Hippocampal formation (tissue), 2 donors: Measurements from ENCODE around the gene PSD2.
A peak's percentile ranks its signal among the peaks of the same experiment; 100 is the strongest.

Source experiments
- DNase-seq, 2 donors: peaks; one replicate each; lab custom pipeline; 2025; lab: John Stamatoyannopoulos, UW

PSD2 gene

DNA sequence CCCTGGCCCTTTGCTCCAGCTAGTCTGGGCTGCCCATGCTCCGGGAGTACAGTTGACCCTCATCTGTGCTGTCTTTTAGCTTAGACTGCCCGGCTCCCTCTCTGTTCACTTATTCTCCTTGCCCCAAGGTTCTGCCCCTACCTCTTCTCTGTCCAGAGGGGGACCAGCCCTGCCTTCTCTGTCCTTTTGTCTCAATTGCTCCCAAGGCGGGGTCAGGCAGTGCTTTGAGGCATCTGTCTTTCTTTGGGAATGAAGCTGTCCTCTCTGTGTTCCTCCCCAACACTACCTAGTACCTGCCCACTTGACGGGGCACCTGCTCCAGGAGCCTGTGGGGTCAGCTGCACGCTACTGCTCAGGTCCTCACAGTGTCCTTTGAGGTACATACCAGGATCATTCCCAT, 59.3 kb downstream of the PSD2 start:
- no peak for DNase-seq

DNA sequence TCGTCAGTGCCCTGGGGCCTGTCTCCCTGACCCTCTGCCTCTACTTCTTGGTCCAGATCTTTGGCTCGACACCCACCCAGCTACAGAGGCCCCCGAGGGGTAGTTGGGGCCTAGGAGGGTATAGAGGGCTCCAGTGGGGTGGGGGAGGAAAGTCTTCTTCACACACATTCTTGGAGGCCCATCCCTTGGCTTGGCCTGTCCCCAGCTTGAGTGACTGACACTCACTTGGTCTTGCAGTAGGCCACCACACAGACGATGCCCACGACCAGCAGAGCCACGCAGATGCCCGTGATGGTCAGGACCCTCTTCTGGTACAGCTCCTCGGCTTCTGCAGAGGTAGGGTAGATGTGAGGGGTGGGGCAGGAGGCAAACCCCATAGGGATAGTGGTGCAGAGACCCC, 59.8 kb downstream of the PSD2 start:
- no peak for DNase-seq

DNA sequence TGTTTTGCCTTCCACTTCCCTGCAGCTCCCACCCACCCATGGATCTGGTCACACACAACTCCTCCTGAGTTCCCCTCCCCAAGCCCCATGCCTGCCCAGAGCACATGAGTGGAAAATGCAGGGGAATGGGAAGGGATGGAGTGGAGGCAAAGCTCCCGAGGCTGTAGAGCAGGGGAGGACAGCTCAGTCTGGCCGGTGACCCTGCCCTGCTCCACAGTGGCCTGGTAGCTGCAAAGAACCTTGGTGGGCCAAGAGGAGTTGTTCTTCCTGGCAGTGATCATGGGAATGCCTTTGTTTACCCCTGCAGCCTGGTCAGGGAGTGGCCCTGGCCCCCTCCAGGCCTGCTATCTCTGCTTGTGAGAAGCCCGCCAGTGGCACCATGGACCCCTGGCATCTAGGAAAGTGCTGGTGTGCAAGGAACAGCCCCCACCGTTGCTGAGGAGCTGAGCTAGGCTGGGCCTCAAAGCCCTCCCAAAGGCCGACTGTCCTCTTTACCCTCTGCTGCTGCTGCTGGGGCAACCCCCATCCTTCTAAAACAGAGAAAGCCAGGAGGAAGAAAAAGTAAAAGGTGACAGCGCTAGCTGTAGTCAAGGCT, 60.4 kb downstream of the PSD2 start:
- DNase-seq = no peak

DNA sequence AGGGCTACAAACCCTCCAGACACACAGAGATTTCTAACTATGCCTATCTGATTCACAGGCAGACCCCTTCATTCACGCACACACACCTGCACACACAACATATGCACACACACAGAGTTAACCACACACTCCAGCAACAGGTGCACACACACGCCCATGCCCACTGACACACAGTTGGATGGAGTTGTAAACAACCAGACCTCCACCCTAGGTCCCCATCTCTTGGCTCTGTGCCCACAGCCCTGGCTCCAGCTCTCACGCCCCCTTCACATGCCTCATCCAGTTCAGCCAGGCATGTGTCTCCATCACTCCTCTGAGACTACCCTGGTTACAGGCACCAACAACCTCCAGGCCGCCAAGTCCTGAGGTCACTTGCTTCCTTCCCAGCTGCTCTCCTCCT, 61.1 kb downstream of the PSD2 start:
- no peak for DNase-seq

DNA sequence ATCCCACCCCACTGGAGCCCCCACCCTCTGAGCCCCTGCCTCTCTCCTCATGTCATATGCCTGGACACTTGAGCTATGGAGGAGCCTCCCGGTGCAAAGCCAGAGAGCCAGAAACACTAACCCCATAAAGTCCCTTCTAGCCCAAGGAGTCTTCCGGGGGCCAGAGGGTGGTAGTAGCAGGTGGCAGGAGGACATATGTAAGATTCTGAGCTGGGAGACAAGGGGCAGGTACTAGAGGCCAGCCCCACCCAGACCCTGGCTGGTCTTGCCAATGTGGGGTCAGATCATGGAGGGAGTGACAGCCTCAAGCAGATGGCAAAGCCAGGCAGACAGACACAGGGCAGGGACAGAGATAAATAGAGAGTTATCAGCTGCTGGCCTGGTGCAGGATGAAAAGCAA, 63.4 kb downstream of the PSD2 start:
- no peak for DNase-seq

DNA sequence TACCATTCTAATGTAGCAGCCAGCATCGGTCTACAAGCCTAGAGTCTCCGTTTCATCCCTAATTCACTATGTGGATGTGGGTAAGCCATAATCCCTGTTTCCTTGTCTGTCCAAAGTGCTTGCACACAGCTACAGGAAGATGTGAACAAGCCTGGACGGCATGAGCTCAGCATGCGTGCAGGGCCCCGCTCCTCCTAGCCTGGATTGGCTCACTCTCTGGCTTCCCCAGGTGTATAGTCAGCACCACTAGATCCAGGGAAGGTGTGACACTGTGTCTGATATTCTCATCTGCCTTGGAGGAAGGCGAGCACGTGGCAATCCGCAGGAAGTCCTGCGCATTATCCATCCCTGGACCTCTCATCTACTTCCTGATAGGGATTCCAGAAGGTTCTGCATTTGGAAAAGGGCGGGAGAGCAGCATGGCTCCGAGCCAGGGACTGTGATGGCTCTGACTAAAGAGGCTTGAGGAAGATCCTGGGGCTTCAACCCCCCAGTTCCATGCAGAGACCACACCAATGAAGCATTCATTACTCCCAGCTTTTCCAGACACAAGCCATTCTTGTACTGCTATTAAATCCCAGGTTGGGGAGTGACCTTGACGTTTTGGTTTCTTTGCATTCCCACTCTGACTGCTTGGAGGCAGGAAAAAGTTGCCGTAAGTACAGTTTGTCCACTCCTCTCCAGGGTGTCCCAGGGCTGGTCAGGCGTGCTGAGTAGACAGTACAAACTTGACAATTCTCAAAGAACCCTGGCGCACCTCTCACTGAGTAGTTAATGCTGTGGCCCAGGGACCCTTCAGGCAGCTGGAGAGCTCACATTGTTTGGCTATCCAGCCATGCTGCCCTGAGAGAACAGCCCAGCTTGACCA, 65.6 kb downstream of the PSD2 start:
- DNase-seq = no peak

DNA sequence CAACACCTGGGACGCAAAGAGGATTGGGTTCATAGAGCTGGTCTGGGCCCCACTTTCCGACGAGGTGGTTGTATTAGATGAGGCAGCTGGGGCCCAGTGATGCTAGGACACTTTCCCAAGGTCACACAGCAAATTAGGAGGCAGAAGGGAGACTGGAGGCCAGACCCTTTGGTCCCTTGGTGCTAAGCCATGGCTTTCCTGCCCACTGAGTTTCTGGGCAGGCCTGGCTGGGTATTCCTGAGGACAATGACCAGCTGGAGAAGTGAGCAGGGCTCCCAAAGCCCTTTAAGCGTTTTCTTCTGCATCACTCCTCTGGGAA, 66.2 kb downstream of the PSD2 start:
- no peak for DNase-seq

DNA sequence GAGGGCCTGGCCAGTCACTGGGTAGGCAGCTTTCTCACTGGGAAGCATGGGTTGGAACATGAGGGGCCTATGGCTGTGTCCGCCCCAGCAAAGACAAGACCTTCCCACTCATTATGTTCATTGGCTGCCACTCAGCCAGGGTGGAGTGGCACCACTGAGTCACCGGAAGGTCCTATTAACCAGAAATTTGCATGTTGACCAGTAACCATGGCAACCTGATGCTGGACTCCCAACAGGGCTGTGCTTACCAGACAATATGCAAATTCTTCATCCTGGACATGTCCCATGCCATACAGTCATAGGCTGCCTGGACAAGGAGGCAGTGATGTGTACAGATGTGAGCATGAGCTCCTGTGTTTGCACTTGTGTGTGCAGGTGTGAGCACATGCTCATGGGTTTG, 66.7 kb downstream of the PSD2 start:
- DNase-seq = no peak

DNA sequence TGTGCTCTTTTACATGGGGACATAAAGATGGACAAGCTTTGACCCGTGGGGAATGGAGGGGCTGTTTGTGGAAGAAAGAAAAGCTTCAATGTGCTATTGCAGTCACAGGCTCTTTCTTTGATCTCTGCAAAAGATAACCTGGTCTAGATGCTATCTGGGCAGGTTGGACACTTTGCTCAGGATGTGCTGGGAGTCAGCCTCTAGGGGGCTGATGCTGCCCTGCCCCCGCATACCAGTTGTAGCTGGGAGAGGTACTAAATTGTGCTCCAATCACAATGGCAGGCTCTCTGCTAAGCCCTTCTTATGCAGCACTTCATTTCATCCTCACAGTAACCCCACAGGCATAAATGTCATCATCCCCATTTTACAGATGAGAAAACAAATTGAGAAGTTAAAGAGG, 67.2 kb downstream of the PSD2 start:
- no peak for DNase-seq

DNA sequence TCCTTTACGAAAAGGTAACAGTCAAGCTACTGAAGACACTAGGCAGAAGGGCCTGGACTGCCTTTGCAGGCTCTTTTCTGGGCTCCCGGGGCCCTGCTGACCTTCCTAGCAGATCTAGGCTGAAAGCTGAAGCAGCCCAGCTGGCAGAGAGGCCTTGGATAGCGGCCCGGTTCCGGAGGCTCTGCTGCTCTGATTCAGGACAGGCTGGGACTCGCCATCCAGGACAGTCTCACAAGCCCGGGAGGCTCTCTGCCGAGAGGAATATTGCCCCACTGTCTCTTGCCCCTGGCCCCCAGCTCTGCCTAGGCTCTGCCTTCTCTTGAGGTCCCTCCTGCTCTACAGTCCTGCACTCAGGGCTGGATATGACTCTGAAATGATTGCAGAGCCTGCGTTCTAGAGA, 67.8 kb downstream of the PSD2 start:
- DNase-seq = peak; percentile 64 to 74

DNA sequence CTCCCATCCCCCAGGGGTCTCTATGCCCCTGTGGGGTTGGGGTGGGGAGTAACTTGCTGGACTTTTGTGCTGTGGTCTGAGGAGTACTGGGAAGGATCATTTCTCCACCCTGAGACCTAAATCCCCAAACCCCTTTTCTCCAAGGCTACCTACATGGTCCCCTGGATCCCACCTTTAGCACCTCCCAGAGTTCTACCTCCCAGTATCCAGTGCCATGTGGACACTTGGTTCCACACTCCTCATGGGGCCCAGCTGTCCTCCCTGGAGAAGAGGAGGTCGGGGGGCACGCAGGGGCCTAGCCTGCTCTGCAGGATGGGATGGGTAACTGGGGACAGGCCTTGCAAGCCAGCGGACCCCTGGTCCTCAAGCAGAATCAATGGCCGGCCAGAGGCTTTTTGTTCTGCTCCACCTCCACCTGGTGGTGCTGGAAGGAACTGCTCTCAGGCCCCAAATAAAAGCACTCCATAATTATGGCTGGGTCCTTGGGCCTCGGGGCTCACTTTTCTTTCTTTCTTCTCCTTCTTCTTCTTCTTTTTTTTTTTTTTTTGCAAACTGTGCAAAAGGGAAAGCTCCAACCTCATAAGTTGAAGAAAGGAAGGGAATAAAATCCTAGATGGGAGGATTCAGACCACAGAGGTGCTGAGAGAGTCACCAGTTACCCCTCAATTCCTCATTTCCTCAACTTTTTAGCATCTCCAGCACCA, 68.4 kb downstream of the PSD2 start:
- peak; percentile 44 to 57 for DNase-seq

DNA sequence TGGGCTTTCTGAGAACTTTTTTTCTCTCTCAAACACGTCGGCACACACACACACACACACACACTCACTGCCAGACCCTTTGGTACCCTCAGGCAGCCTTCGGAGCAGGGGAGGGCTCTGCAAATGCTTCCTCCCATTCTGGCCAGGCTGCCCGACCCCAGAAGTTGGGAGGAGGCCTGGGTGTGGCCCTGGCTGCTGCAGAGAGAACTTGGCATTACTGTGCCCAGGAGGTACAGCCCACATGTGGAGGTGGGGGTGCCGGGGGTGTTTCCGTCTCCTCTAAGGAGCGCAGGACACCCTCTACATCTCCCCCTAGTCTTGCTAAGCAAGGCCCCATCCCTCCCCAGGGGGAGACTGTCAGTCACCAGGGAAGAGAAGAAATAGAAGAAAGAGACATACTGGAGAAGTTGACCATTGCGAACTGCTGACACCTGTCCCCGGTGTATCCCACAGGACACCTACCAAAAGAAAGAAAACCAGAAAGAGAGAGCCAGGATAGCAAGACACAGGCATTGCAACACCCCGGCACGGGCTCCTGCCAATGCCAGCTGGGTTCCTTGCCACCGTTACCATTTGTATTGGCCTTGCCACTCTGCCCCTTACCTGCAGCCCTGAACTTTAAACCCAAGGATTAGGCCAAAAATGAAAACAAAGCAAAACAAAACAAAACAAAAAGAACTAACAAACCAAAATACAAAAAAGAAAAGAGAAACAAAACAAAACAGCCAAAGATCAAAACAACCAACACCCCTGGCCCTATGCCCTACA, 69.3 kb downstream of the PSD2 start:
- no peak for DNase-seq

DNA sequence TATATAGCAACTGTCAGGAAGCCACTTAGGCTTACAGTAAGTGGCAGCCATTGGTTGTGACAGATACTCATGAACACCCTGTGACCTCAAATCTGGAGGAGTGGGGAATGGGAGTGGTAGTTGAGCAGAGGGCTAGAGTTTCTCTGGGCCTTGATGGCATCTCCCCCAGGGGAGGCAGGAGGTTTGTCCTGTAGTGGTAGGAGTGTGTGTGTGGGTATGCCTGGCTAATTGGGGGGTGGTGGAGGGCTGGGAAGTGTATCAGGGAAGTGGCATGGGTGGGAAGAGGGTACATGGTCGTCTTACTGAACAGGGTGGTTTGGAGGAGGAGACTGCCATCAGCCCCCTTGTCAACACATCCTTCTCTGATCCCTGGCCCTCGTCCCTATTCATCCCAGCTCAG, 71.5 kb downstream of the PSD2 start:
- no peak for DNase-seq

DNA sequence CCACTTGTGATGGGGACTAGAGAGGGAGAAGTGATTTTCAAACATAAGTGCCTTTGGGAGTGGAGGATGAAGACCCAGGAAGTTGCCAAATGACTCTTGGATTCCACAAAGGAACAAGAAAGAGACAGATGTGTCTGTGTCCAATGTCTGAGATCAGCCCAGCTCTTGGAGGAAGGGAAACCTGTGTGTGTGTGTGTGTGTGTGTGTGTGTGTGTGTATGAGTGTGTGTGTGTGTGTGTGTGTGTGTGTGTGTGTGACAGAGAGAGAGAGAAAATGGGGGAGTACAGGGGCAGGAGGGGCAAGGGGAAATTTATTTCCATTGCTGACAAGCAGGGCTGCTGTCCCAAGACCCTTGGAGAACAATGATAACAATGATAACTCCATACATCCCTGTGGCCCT, 72.0 kb downstream of the PSD2 start:
- DNase-seq = no peak

DNA sequence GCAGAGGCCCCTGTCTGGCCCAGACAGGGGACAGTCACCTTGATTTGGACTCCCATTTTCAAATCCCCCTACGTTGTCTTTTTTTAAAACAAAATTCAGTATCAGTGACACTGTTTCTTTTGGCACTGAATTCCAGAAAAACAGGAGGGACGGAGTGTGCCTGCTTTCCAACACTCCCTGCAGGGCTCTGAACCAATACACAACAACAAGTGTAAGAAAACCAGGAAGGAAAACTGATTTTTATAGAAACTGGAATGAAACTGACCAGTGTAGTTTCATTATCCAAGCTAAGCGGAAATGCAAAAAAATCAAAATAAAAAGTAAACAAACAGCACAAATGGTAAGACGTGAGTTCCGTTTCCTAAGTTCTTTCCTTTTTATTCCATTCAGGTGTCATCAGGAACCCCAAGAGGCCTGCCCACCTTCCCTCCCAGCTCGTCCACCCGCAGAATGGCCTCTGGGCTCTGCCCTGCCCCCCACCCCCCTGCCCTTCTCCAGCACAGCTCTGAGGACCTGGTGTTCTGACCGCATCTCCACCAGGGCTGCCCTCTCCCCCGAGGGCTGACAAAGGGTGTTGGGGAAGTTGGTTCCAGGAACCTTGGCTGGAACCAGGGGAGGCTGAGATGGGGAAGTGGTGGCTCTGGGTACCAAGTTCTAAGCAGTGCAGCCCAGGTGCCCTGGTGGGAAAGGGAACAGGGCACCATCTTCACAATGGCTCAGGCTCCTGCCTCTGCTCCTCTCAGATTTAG, 73.6 kb downstream of the PSD2 start:
- peak in 1 of 2 donors; percentile 0 for DNase-seq

DNA sequence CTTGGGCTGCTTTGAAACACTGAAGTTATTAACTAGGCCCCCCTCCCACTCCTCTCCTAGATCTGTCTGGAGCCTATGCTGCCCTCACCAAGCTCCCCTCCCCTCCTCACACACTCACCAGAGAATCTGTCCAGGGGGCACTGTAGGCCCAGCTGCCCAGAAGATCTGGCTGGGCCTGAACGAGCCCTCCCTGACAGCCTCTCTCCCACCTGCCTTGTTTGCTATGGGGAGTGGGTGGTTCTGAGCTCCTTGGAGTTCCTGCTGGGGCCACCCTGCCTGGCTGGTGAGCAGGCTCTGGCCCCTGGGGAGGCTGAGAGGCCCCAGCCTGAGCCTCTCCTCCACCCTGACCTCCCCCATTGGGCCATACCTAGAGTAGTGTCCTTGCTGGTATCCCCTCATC, 75.1 kb downstream of the PSD2 start:
- DNase-seq = no peak

DNA sequence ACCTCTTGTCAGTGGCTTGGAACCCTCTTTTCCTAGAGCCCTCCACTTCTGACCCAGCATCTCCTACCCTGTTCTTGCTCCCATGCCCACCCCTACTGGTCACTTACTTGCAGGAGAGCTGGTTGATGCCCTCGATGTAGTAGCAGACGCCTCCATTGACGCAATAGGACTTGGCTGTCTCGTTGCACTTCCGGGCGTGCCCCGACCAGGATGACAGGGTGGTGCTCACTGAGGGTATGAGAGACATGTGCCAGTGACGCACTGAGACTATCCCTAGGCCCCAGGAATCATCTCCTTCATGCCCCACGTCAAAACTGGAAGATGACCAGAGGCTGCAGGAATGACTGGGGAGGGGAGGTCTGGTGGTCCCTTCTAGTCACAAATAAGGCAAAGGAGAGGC, 76.0 kb downstream of the PSD2 start:
- DNase-seq = no peak

DNA sequence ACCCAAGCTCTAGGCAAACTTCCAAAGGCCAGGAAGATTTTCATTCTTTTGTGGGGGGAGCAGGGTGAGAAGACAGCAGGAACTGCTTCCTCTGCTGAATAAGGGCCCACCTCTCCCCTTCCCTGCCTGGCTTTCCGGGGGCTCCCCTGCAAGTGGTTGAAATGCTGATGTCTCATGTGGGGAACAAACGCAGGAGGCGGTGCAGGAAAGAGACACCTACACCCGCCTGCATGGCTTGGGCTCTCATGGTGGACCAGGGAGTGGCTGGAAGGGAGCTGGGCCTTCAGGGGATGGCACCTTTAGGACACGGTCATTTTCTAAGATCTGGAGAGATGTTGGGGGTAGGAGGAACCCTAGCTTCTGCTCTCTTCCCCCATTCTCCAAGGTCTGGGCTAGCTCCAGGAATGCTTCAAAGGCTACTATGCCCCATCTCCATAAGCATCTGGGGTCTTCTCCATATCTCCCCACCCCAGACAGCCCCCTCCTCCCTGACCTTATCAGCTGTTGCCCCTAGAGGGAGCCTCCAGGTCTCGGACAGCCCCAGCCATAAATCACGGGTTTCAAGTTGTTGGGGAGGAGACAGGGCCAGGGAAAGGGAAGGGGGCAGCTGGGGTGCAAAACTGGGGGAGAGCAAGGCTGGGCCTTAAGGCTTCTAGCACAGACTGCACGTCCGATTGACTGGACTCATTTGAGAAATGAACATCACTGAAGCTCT, 76.6 kb downstream of the PSD2 start:
- no peak for DNase-seq

DNA sequence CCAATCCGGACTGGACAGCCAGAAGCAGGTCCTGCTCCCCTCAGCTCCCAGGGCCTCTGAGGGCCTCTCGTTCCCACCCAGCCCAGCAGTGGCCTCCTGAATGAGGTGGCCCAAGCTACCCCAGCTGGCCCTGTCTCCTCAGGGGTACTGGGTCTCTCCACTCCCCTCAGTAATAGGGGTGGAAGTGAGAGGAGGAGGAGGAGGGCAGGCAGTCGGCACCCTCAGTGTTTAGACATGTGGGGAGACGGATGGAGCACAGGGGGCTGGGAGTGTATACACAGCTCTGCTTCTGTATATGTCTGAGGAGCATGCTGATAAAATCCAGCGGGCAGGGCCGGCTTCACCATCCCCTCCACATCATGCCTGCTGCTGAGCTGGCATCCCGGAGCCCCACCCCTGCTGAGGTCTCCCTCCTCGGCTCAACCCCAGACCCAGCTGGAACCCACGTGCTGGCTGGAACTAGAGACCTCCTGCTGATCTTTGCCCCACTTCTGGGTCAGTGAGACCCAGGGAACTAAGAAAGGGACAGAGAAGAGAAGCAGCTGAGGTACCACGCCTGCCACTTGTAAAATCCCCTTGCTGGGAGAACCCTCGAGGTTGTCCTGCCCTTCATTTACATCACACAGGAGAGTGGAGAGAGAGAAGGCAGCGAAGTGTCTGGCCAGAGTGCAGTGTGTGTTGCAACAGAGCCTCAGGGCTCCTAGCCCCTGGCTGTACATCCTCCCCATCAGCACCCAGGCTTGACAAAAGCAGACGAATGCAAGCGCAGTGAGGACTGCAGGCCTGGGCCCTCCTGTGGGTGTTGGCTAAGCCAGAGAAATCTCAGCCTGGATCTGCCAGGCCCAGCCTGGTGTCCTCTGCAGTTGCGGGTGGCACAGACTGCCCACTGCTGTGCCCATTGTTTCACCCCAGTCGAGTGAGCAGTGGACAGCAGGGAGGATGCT, 77.5 kb downstream of the PSD2 start:
- no peak for DNase-seq

DNA sequence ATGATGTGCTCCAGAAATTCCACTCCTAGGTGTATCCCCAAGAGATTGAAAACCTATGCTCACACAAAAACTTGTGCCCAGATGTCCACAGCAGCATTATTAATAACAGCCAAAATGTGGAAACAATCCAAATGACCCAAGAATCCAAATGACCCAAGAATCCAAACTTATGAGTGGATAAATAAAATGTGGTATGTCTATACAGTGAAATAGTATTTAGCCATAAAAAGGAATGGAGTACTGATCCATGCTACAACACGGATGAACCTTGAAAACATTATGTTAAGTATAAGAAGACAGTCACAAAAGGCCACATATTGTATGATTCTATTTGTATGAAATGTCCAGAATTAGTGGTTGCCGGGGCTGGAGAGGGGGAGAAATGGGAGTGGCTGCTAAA, 80.3 kb downstream of the PSD2 start:
- no peak for DNase-seq
